Activated naive CD4-positive, alpha-beta T cell treated with anti-CD3 and anti-CD28 coated beads, Interleukin-2, amount 10 ng/mL, durations not matched to agents 7 days and 5 days (primary cell): ENCODE data around the gene GHR.

Experiments
- CTCF ChIA-PET: fragments of 350-600 bp; sonication (Branson Sonifier 250); formaldehyde crosslinking; loops from one replicate; lab custom pipeline; 2021; ENCODE audit warnings: antibody characterized with exemption; lab: Charles Lee
- DNase-seq: peaks from one replicate; pipeline ENCODE4 v3.0.0-alpha.2; 2020
- H3K27ac Mint-ChIP-seq: one replicate; pipeline ENCODE4 v1.8.0; 2021; ENCODE audit warnings: mild to moderate bottlenecking, moderate library complexity, mixed read lengths
- H3K27me3 Mint-ChIP-seq: one replicate; pipeline ENCODE4 v1.8.0; 2021; ENCODE audit warnings: mild to moderate bottlenecking, mixed read lengths
- H3K36me3 Mint-ChIP-seq: one replicate; pipeline ENCODE4 v1.8.0; 2021; ENCODE audit warnings: mixed read lengths
- H3K4me1 Mint-ChIP-seq: one replicate; pipeline ENCODE4 v1.8.0; 2021; ENCODE audit warnings: mixed read lengths
- H3K4me3 Mint-ChIP-seq: one replicate; pipeline ENCODE4 v1.8.0; 2021; ENCODE audit warnings: mild to moderate bottlenecking, moderate library complexity, mixed read lengths
- H3K9me3 Mint-ChIP-seq: one replicate; pipeline ENCODE4 v1.8.0; 2021; ENCODE audit warnings: mixed read lengths

The GHR gene

GRCh38 chr5:42756606-42757601 is 333.7 kb downstream of the GHR start, which contains the start of gene CCDC152:
Gene CCDC152 (plus strand): TSS chr5:42756818. CDS start chr5:42759122, 2,304 bp downstream.
- H3K36me3 Mint-ChIP-seq = no peaks in the 10 kb centered on the region
- DNase-seq = peak; percentile 58
- no peaks in the 10 kb centered on the region for H3K9me3 Mint-ChIP-seq
- CTCF ChIA-PET = no interaction called here
- H3K4me3 Mint-ChIP-seq = peak within 1 kb of the TSS; percentile 71
- H3K27me3 Mint-ChIP-seq = peaks cover 12% of the 10 kb centered on the region
- peaks cover 15% of the 10 kb centered on the region for H3K4me1 Mint-ChIP-seq
- H3K27ac Mint-ChIP-seq = no peak within 1 kb of the TSS

GRCh38 chr5:42759456-42759855 is 336.2 kb downstream of the GHR start:
- CTCF ChIA-PET = no interaction called here
- no peak overlapping the region for H3K27ac Mint-ChIP-seq
- H3K27me3 Mint-ChIP-seq = peaks cover 12% of the 10 kb centered on the region
- no peak overlapping the region for H3K4me3 Mint-ChIP-seq
- no peaks in the 10 kb centered on the region for H3K9me3 Mint-ChIP-seq
- DNase-seq = no peak
- H3K36me3 Mint-ChIP-seq = no peaks in the 10 kb centered on the region
- H3K4me1 Mint-ChIP-seq = peaks cover 15% of the 10 kb centered on the region

GRCh38 chr5:42760426-42760825 is 337.2 kb downstream of the GHR start:
- Mint-ChIP-seq H3K9me3 (no peaks in the 10 kb centered on the region), H3K27ac (no peak overlapping the region), H3K36me3 (no peaks in the 10 kb centered on the region), H3K4me3 (no peak overlapping the region), H3K4me1 (peaks cover 15% of the 10 kb centered on the region), H3K27me3 (peaks cover 12% of the 10 kb centered on the region)
- CTCF ChIA-PET = interaction anchor here (0.9 kb wide), 1 partner anchor 15 kb away, joined by 3 read pairs; no protein-coding TSS in a partner anchor
- no peak for DNase-seq

GRCh38 chr5:42761791-42762190 is 338.6 kb downstream of the GHR start:
- Mint-ChIP-seq H3K27me3 (peaks cover 8% of the 10 kb centered on the region), H3K4me3 (no peak overlapping the region), H3K27ac (no peak overlapping the region), H3K4me1 (peaks cover 12% of the 10 kb centered on the region), H3K9me3 (no peaks in the 10 kb centered on the region), H3K36me3 (no peaks in the 10 kb centered on the region)
- DNase-seq = no peak
- CTCF ChIA-PET = no interaction called here

GRCh38 chr5:42767491-42768105 is 344.4 kb downstream of the GHR start:
- DNase-seq = no peak
- CTCF ChIA-PET = interaction anchor here (0.6 to 1.8 kb wide), 10 partner anchors 20 to 911 kb away, joined by 3 to 10 read pairs (median 4); partner anchors contain the start of gene GHR
- H3K27me3 Mint-ChIP-seq = peaks cover under 1% of the 10 kb centered on the region
- H3K9me3 Mint-ChIP-seq = no peaks in the 10 kb centered on the region
- H3K36me3 Mint-ChIP-seq = no peaks in the 10 kb centered on the region
- H3K27ac Mint-ChIP-seq = no peak overlapping the region
- H3K4me1 Mint-ChIP-seq = no peaks in the 10 kb centered on the region
- no peak overlapping the region for H3K4me3 Mint-ChIP-seq

- CTCF ChIA-PET = interaction anchor here (0.8 to 1.8 kb wide), 8 partner anchors 21 to 911 kb away, joined by 3 to 10 read pairs (median 4); partner anchors contain the start of gene GHR
- Mint-ChIP-seq H3K9me3 (no peaks in the 10 kb centered on the region), H3K4me3 (no peak overlapping the region), H3K36me3 (no peaks in the 10 kb centered on the region), H3K27ac (no peak overlapping the region), H3K27me3 (peaks cover 3% of the 10 kb centered on the region), H3K4me1 (no peaks in the 10 kb centered on the region)
- DNase-seq = no peak
These were observed 344.9 kb downstream of the GHR start for GRCh38 chr5:42768106-42768504.

- H3K27ac Mint-ChIP-seq = no peak overlapping the region
- no peaks in the 10 kb centered on the region for H3K9me3 Mint-ChIP-seq
- CTCF ChIA-PET = no interaction called here
- H3K36me3 Mint-ChIP-seq = no peaks in the 10 kb centered on the region
- no peak for DNase-seq
- no peak overlapping the region for H3K4me3 Mint-ChIP-seq
- no peaks in the 10 kb centered on the region for H3K4me1 Mint-ChIP-seq
- H3K27me3 Mint-ChIP-seq = peaks cover 3% of the 10 kb centered on the region
These were observed 346.8 kb downstream of the GHR start for GRCh38 chr5:42770003-42770402.
